ENCODE results near the gene NNAT.

Gene NNAT

DNA sequence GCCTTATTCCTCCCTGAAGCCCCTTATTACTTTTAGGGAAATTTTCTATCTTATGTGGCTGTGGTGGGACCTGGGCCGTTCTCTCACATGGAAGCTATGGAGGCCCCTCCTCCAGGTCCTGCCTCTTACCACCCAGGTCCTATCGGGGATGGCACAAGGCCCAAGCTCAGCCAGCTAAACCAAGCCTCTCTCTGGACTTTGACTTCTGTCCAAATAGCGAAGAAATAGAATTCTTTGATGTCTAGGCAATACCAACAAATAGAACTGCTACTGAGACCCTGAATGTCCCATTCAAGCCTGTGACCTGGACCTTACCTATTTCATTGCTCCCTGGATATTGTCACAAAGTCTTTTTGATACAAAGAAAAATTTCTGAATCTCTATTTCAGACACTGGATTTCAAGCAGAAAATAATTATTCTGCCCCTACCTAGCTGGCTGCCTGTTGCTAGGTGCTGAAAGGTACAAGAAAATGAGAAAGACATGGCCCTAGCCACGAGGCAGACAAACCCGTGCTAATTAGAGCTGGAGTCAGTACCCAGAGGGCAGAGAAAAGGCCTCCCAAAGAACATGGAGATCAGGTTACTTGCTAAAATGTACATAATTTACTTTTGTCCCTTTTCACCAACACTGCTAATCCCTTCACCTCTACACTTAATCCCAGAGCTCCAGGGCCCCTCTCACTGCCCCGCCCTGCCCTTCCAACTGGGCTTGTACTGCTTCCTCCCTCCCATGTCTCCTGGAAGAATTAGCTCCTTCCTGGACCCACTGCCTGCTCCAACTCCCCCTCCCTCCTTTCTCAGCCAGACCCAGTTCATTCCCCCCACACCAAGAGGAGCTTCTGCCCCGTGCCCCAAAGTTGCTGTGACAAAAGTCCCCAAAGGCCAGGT, 15.5 kb upstream of the NNAT start:
- TF ChIP-seq, protein P1, sequence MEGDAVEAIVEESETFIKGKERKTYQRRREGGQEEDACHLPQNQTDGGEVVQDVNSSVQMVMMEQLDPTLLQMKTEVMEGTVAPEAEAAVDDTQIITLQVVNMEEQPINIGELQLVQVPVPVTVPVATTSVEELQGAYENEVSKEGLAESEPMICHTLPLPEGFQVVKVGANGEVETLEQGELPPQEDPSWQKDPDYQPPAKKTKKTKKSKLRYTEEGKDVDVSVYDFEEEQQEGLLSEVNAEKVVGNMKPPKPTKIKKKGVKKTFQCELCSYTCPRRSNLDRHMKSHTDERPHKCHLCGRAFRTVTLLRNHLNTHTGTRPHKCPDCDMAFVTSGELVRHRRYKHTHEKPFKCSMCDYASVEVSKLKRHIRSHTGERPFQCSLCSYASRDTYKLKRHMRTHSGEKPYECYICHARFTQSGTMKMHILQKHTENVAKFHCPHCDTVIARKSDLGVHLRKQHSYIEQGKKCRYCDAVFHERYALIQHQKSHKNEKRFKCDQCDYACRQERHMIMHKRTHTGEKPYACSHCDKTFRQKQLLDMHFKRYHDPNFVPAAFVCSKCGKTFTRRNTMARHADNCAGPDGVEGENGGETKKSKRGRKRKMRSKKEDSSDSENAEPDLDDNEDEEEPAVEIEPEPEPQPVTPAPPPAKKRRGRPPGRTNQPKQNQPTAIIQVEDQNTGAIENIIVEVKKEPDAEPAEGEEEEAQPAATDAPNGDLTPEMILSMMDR (IDR thresholded peaks at IDR 0.05; ENCODE audit: unreplicated experiment in 3 of 3), result no peak
- peaks cover 4% of the 10 kb centered on the region for H3K36me3 Mint-ChIP-seq (ENCODE audit: low read depth)

DNA sequence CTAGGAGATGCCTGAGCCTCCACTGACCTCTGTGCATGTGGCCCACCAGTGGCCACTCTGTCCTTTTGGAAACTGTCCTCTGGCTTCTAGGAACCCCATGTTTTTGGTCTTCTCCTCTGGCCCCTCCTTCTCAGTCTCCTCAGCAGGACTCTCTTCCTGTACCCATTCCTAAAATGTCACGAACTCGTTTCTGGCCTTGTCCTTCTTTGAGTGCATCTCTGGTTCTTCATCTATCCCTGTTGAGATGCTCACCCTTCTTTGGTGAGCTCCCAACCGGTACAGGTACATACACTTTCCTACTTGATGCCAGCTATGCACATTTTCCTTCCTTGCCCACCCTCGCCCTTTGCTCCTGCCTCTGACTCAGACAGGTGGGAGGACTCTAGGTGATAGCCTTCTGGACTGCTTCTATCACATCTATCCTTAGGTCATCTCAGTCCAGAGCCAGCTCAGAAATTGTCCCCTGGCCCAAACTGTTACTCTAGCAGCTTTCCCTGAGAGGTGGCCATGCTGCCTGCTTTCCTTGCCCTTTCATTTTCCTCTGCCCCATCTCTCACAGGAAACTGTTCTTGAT, 14.8 kb upstream of the NNAT start:
- Mint-ChIP-seq H3K27me3 (ENCODE audit: low read depth) (no peaks in the 10 kb centered on the region), H3K4me3 (no peak overlapping the region), H3K27ac (peak overlapping the region in 1 of 3 experiments; percentile 43), H3K36me3 (ENCODE audit: low read depth) (peaks cover 12% of the 10 kb centered on the region), H3K9me3 (no peaks in the 10 kb centered on the region), H3K4me1 (peaks cover 16% of the 10 kb centered on the region)
- TF ChIP-seq, protein P1 (IDR thresholded peaks at IDR 0.05; ENCODE audit: unreplicated experiment in 3 of 3), result no peak

More for the DNA sequence above, 15.5 kb upstream of the NNAT start:
- peak overlapping the region in 2 of 3 experiments; percentile 24 to 43 for H3K27ac Mint-ChIP-seq
- H3K4me1 Mint-ChIP-seq, result peaks cover 8% of the 10 kb centered on the region
- no peak overlapping the region for H3K4me3 Mint-ChIP-seq
- H3K27me3 Mint-ChIP-seq (ENCODE audit: low read depth), result no peaks in the 10 kb centered on the region
- no peaks in the 10 kb centered on the region for H3K9me3 Mint-ChIP-seq

DNA sequence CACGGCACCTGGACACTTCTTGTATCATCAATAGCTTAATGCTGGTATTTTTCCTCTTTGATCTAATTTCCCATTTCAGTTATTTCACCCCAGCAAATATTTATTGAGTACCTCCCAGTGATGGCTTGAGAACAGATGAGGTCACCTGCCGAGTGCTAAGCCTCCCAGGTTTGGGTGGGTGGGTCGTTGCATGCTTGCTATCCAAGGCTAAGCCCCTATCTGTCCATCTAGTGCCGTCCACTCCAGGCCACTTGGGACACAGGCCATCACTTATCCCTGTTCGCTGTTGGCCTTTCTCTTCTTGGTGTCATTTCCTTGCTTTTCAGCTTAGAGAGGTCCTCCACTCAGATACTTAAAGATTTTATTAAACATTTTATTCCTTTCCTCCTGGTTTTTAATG, 10.8 kb upstream of the NNAT start:
- no peak overlapping the region for H3K4me3 Mint-ChIP-seq
- no peak overlapping the region for H3K27ac Mint-ChIP-seq
- no peaks in the 10 kb centered on the region for H3K27me3 Mint-ChIP-seq (ENCODE audit: low read depth)
- H3K9me3 Mint-ChIP-seq, result no peaks in the 10 kb centered on the region
- peaks cover 37% of the 10 kb centered on the region for H3K4me1 Mint-ChIP-seq
- TF ChIP-seq, protein P1 (IDR thresholded peaks at IDR 0.05; ENCODE audit: unreplicated experiment in 3 of 3), result no peak
- peaks cover 38% of the 10 kb centered on the region for H3K36me3 Mint-ChIP-seq (ENCODE audit: low read depth)

DNA sequence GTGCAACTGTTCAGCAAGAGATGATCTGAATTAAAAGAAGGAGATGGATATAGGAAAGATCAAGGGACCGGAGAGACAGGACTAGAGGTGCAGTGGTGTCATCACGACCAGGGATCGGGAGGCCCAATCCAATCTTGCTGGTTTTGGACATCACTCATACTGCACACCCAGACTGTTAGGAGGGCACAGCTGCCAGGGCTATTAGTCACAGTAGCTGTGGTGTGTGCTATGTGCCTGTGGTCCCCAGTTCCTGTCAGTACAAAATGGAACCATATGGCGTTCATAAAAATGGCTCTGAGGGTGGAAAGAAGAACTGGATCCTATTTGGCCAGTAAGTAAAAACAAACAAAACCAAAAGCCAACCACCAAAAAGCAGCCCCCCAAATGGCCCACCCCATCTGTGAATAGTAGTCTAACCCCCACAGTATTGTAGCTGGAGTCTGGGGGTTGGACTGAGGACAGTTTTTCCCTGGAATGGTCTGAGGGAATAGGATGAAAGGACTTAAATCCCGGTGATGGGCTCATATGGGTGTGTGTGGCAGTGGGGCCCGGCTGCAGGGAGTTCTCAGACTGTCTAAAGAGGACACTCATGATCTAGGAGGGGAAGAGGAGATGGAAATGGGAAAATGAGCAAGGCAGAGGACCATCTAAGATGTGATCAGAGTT, 9.3 kb upstream of the NNAT start:
- TF ChIP-seq, protein P1 (IDR thresholded peaks at IDR 0.05; ENCODE audit: unreplicated experiment in 3 of 3), result no peak
- no peaks in the 10 kb centered on the region for H3K9me3 Mint-ChIP-seq
- H3K4me3 Mint-ChIP-seq, result no peak overlapping the region
- peaks cover 41% of the 10 kb centered on the region for H3K36me3 Mint-ChIP-seq (ENCODE audit: low read depth)
- peaks cover 51% of the 10 kb centered on the region for H3K4me1 Mint-ChIP-seq
- no peaks in the 10 kb centered on the region for H3K27me3 Mint-ChIP-seq (ENCODE audit: low read depth)
- H3K27ac Mint-ChIP-seq, result peak overlapping the region in 1 of 3 experiments; percentile 33

DNA sequence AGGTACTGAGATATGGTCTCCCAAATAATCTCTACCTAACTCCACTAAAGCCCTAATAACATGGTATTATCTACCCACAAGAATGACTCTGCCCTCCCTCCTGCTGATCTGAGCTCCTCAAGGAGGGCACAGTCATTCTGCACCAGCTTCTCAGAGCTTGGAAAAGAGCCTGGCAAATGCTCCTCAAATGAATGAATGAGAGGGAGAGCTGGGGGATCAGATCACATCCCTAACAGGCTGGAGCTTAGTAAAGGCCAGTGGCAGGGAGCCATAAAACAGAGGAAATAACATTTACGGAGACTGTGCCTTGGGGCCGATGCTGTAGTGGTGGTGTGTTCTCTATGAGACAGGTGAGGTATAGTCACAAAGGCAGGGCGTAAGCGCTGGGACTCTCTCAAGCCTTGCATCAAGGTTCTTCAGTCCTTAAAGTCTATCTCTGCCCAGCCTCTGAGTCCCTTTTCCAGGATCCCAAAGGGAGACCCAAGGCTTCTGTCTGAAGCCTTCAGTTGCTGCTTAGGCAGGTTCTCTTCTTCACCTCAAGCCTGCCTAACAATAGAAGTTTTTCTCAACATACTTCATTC, 7.2 kb upstream of the NNAT start:
- Mint-ChIP-seq H3K4me1 (peaks cover 73% of the 10 kb centered on the region), H3K27ac (peak overlapping the region in 2 of 3 experiments; percentile 30 to 49), H3K9me3 (no peaks in the 10 kb centered on the region), H3K4me3 (no peak overlapping the region), H3K27me3 (ENCODE audit: low read depth) (no peaks in the 10 kb centered on the region), H3K36me3 (ENCODE audit: low read depth) (peaks cover 52% of the 10 kb centered on the region)
- TF ChIP-seq, protein P1 (IDR thresholded peaks at IDR 0.05; ENCODE audit: unreplicated experiment in 3 of 3), result no peak
